SK-N-SH (cell line): Measurements from ENCODE around the gene DMRT3. TPM values are rescaled to one million over a fixed set of nuclear protein-coding genes. Genes with fewer than 3 reads are reported as not detected.

Source experiments
- CTCF ChIA-PET: fragments of 300-600, 350-600 bp; formaldehyde crosslinking; extraction: SDS; loops from one replicate; lab custom pipeline; 2021; lab: Yijun Ruan, JAX
- POLR2A ChIA-PET: fragments of 350-600 bp; sonication (Branson Sonifier 250); formaldehyde crosslinking; extraction: SDS; loops from one replicate; lab custom pipeline; 2020; ENCODE audit warnings: antibody characterized with exemption, inconsistent platforms; lab: Yijun Ruan, JAX
- DNase-seq: peaks from one replicate; pipeline ENCODE4 v3.0.0; 2012
- H2AFZ ChIP-seq: fragments of 200-600 bp; sonication (generic); 2 replicates; pipeline ENCODE4 v1.8.1; 2016; ENCODE audit warnings: antibody characterized with exemption, mild to moderate bottlenecking, low read depth
- H3F3A ChIP-seq: fragments of 200-600 bp; sonication (generic); replicated peaks from 2 replicates; pipeline ENCODE3; 2016; ENCODE audit warnings: antibody characterized with exemption, mild to moderate bottlenecking; ENCODE audit not compliant: insufficient read depth
- H3K27ac ChIP-seq, 2 experiments: fragments of 200-500 bp in 1 of 2; fragments of 200-600 bp in 1 of 2; sonication (Bioruptor generic) in 1 of 2; sonication (generic), shearing (Covaris generic) in 1 of 2; 2 replicates each; pipeline versions ENCODE4 v1.5.1 to v1.6.1; 2014 to 2016; ENCODE audit warnings: low read depth in 2 of 2, inconsistent platforms in 1 of 2, low read length in 1 of 2, mild to moderate bottlenecking in 1 of 2, mixed read lengths in 1 of 2
- H3K27me3 ChIP-seq: fragments of 200-600 bp; sonication (generic), shearing (Covaris generic); 2 replicates; pipeline ENCODE4 v1.6.1; 2016; ENCODE audit warnings: mixed run types; ENCODE audit not compliant: insufficient read depth
- H3K36me3 ChIP-seq, 2 experiments: fragments of 200-500 bp in 1 of 2; fragments of 200-600 bp in 1 of 2; sonication (Bioruptor generic) in 1 of 2; sonication (generic) in 1 of 2; replicated peaks in 1 of 2; 2 replicates each; pipeline versions ENCODE3 to v1.5.1; 2014 to 2016; ENCODE audit warnings: low read length in 1 of 2, mild to moderate bottlenecking in 1 of 2; ENCODE audit not compliant: insufficient read depth in 2 of 2, control insufficient read depth in 1 of 2
- H3K4me1 ChIP-seq, 2 experiments: fragments of 200-500 bp in 1 of 2; fragments of 200-600 bp in 1 of 2; sonication (Bioruptor generic) in 1 of 2; sonication (generic), shearing (Covaris generic) in 1 of 2; 2 replicates each; pipeline versions ENCODE4 v1.5.1 to v1.6.1; 2014 to 2016; ENCODE audit warnings: low read depth in 1 of 2, low read length in 1 of 2, mixed run types in 1 of 2; ENCODE audit not compliant: insufficient read depth in 2 of 2, control insufficient read depth in 1 of 2
- H3K4me2 ChIP-seq: fragments of 200-600 bp; sonication (generic), shearing (Covaris generic); 2 replicates; pipeline ENCODE4 v1.6.1; 2017; ENCODE audit warnings: mixed run types
- H3K4me3 ChIP-seq, 2 experiments: fragments of 200-500 bp in 1 of 2; fragments of 200-600 bp in 1 of 2; sonication (Bioruptor generic) in 1 of 2; sonication (generic), shearing (Covaris generic) in 1 of 2; 2 replicates each; pipeline versions ENCODE4 v1.5.1 to v1.8.1; 2014 to 2016; ENCODE audit warnings: low read depth in 2 of 2, inconsistent platforms in 1 of 2, low read length in 1 of 2, mild to moderate bottlenecking in 1 of 2, mixed read lengths in 1 of 2, moderate library complexity in 1 of 2
- H3K79me2 ChIP-seq: fragments of 200-600 bp; sonication (generic); 2 replicates; pipeline ENCODE4 v1.8.1; 2017; ENCODE audit warnings: mild to moderate bottlenecking; ENCODE audit not compliant: insufficient read depth
- H3K9ac ChIP-seq: fragments of 200-600 bp; sonication (generic); 2 replicates; pipeline ENCODE4 v1.6.1; 2017; ENCODE audit warnings: mixed run types
- H3K9me2 ChIP-seq: fragments of 200-600 bp; sonication (generic); 2 replicates; pipeline ENCODE4 v1.6.1; 2017; ENCODE audit warnings: mixed run types
- H3K9me3 ChIP-seq: fragments of 200-600 bp; sonication (generic); 2 replicates; pipeline ENCODE4 v1.6.1; 2017; ENCODE audit warnings: mixed run types, mild to moderate bottlenecking, moderate library complexity
- H4K20me1 ChIP-seq: fragments of 200-600 bp; sonication (generic); 2 replicates; pipeline ENCODE4 v1.6.1; 2017; ENCODE audit warnings: mild to moderate bottlenecking, mixed run types; ENCODE audit not compliant: insufficient read depth
- CHD2 ChIP-seq: fragments of 150-350 bp; IDR thresholded peaks from 2 replicates; pipeline ENCODE4 v1.6.1; 2018; ENCODE audit warnings: low read length; ENCODE audit not compliant: partially characterized antibody
- ELF1 ChIP-seq: IDR thresholded peaks from 2 replicates; pipeline ENCODE4 v1.4.0; 2012
- EP300 ChIP-seq, 2 experiments: IDR thresholded peaks; 2 replicates each; pipeline versions ENCODE4 v1.4.0 to v1.6.1; 2012; ENCODE audit warnings: borderline replicate concordance in 1 of 2, low read depth in 1 of 2, low read length in 1 of 2
- EZH2phosphoT487 ChIP-seq: fragments of 200-600 bp; sonication (generic); IDR thresholded peaks from 2 replicates; pipeline ENCODE4 v1.6.1; 2017; ENCODE audit warnings: low read depth, mixed run types, mild to moderate bottlenecking, antibody characterized with exemption, moderate library complexity, borderline replicate concordance
- FOXJ3 ChIP-seq: sonication (generic); formaldehyde crosslinking; IDR thresholded peaks from 2 replicates; pipeline ENCODE4 v1.5.1; 2020; ENCODE audit warnings: mild to moderate bottlenecking, missing genetic modification reagents
- GATA2 ChIP-seq: sonication (generic); formaldehyde crosslinking; IDR thresholded peaks from 2 replicates; pipeline ENCODE4 v1.5.0; 2020; ENCODE audit warnings: mild to moderate bottlenecking, missing genetic modification reagents
- IRF3 ChIP-seq: fragments of 150-350 bp; IDR thresholded peaks from 2 replicates; pipeline ENCODE4 v1.6.1; 2016; ENCODE audit warnings: mild to moderate bottlenecking, low read depth, low read length
- JUND ChIP-seq: IDR thresholded peaks from 2 replicates; pipeline ENCODE4 v1.4.0; 2012
- MAX ChIP-seq: IDR thresholded peaks from 2 replicates; pipeline ENCODE4 v1.4.0; 2012; ENCODE audit warnings: low read depth
- MEF2A ChIP-seq: IDR thresholded peaks from 2 replicates; pipeline ENCODE4 v1.4.0; 2012; ENCODE audit warnings: low read depth, borderline replicate concordance
- MXI1 ChIP-seq: IDR thresholded peaks from 2 replicates; pipeline ENCODE4 v1.6.1; 2012; ENCODE audit warnings: mild to moderate bottlenecking, low read depth, low read length, improper control_type of control experiment
- NRF1 ChIP-seq: IDR thresholded peaks from 2 replicates; pipeline ENCODE4 v1.6.1; 2012; ENCODE audit warnings: low read depth, mild to moderate bottlenecking, low read length
- PBX3 ChIP-seq: IDR thresholded peaks from 2 replicates; pipeline ENCODE4; 2012
- RCOR1 ChIP-seq: fragments of 150-350 bp; IDR thresholded peaks from 2 replicates; pipeline ENCODE4 v1.6.1; 2017; ENCODE audit warnings: antibody characterized with exemption, low read length
- SMC3 ChIP-seq: IDR thresholded peaks from 2 replicates; pipeline ENCODE4 v1.6.1; 2012; ENCODE audit warnings: low read depth, low read length, improper control_type of control experiment
- TAF1 ChIP-seq: IDR thresholded peaks from 2 replicates; pipeline ENCODE4 v1.6.1; 2012; ENCODE audit warnings: low read depth, mild to moderate bottlenecking, low read length, moderate library complexity, borderline replicate concordance
- USF1 ChIP-seq: IDR thresholded peaks from 2 replicates; pipeline ENCODE4 v1.4.0; 2012; ENCODE audit warnings: low read depth, borderline replicate concordance
- USF2 ChIP-seq: fragments of 150-350 bp; IDR thresholded peaks from 2 replicates; pipeline ENCODE4 v1.6.1; 2017; ENCODE audit warnings: antibody characterized with exemption, low read length, low read depth, borderline replicate concordance
- YY1 ChIP-seq: IDR thresholded peaks from 2 replicates; pipeline ENCODE4 v1.4.0; 2012; ENCODE audit warnings: low read depth, mild to moderate bottlenecking
- ZBTB33 ChIP-seq: IDR thresholded peaks from 2 replicates; pipeline ENCODE4 v1.4.0; 2012; ENCODE audit warnings: low read depth, borderline replicate concordance
- WGBS: methylation state at CpG from one replicate; pipeline ENCODE4 v1.1.6; 2017; ENCODE audit warnings: low lambda C conversion rate; 5-methylcytosine and 5-hydroxymethylcytosine counted together
- polyA plus RNA-seq, 3 experiments: library from polyadenylated mRNA; depleted of rRNA; stranded (reverse); fragments of >200 nt; gene quantifications; 2 replicates each; pipeline ENCODE4 v1.2.3, GENCODE V29; 2012

The DMRT3 gene
- polyA plus RNA-seq, 1 of the 3 experiments (the other 2 are of a cell fraction): not detected

- no peaks in the 10 kb centered on the region for H4K20me1 ChIP-seq
- H2AFZ ChIP-seq: no peak overlapping the region
- no peak for DNase-seq
- H3K36me3 ChIP-seq: no peaks in the 10 kb centered on the region
- 3% methylated on average over 2 of the region's 2 CpGs for WGBS
- H3K27ac ChIP-seq: no peak overlapping the region
- POLR2A ChIA-PET: no interaction called here
- H3K9ac ChIP-seq: no peak overlapping the region
- H3K9me2 ChIP-seq: no peaks in the 10 kb centered on the region
- CTCF ChIA-PET: interaction anchor here (1.0 to 1.2 kb wide), 2 partner anchors 8 to 14 kb away, joined by 3 to 4 read pairs; no protein-coding TSS in a partner anchor
- H3K4me1 ChIP-seq: no peaks in the 10 kb centered on the region
- no peaks in the 10 kb centered on the region; the same call in 1 of the 2 replicates for H3K9me3 ChIP-seq
- no peak overlapping the region for H3K4me3 ChIP-seq
- H3F3A ChIP-seq: peaks cover 9% of the 10 kb centered on the region
- H3K79me2 ChIP-seq: no peaks in the 10 kb centered on the region
- TF ChIP-seq MXI1 (no peak), ELF1 (no peak), ZBTB33 (no peak), TAF1 (no peak), YY1 (no peak), EP300 (IDR thresholded peaks at IDR 0.05; ENCODE audit: borderline replicate concordance in 1 of 2, low read depth in 1 of 2, low read length in 1 of 2) (no peak), PBX3 (no peak), EZH2phosphoT487 (no peak), RCOR1 (no peak), IRF3 (no peak), SMC3 (no peak), NRF1 (no peak), JUND (no peak), FOXJ3 (CRISPR knock-in tag) (no peak), CHD2 (no peak), MAX (no peak), GATA2 (CRISPR knock-in tag) (no peak), MEF2A (no peak), USF2 (no peak), USF1 (no peak)
- H3K27me3 ChIP-seq: peaks cover 12% of the 10 kb centered on the region; the same call in 1 of the 2 replicates
- no peak overlapping the region for H3K4me2 ChIP-seq
Observed at GRCh38 chr9:1002678-1003077, 26.2 kb downstream of the DMRT3 start.
